HG02973 (cell line): ENCODE results near the gene POLR2L.

Source experiments
- ATAC-seq: cut with Tn5 transposase; IDR thresholded peaks from one replicate; pipeline ENCODE4 v1.9.1; 2021; ENCODE audit warnings: moderate library complexity; ENCODE audit not compliant: unreplicated experiment

The POLR2L gene

GRCh38 chr11:855796-856195, 13.5 kb upstream of the POLR2L start:
- no peak for ATAC-seq

- no peak for ATAC-seq
Observed at GRCh38 chr11:855330-855674, 13.0 kb upstream of the POLR2L start.

GRCh38 chr11:854601-855329, 12.4 kb upstream of the POLR2L start:
- no peak for ATAC-seq

GRCh38 chr11:853682-854448, 11.5 kb upstream of the POLR2L start:
- ATAC-seq: no peak

GRCh38 chr11:852762-853161, 10.4 kb upstream of the POLR2L start:
- ATAC-seq: no peak

GRCh38 chr11:850775-851763, 8.7 kb upstream of the POLR2L start:
- no peak for ATAC-seq

- ATAC-seq: no peak
Observed at GRCh38 chr11:849951-850774, 7.8 kb upstream of the POLR2L start.

GRCh38 chr11:849104-849824, 6.9 kb upstream of the POLR2L start:
- ATAC-seq: no peak

- ATAC-seq: no peak
Observed at GRCh38 chr11:848380-848931, 6.1 kb upstream of the POLR2L start.

GRCh38 chr11:847876-848275, 5.5 kb upstream of the POLR2L start:
- no peak for ATAC-seq

- no peak for ATAC-seq
Observed at GRCh38 chr11:846496-847098, 4.3 kb upstream of the POLR2L start.

- no peak for ATAC-seq
Observed at GRCh38 chr11:845872-846495, 3.7 kb upstream of the POLR2L start.

- no peak for ATAC-seq
Observed at GRCh38 chr11:844693-845644, 2.6 kb upstream of the POLR2L start.

- no peak for ATAC-seq
Observed at GRCh38 chr11:843818-844692, 1.7 kb upstream of the POLR2L start.

- ATAC-seq: no peak
Observed at GRCh38 chr11:843086-843734, 881 bp upstream of the POLR2L start.

GRCh38 chr11:841981-842369, 354 bp downstream of the POLR2L start:
- ATAC-seq: peak; percentile 2
